ENCODE measurements around the gene INSIG1. TPM values are rescaled to one million over a fixed set of nuclear protein-coding genes. Genes with fewer than 3 reads are reported as not detected.
A peak's percentile ranks its signal among the peaks of the same experiment; 100 is the strongest.

Gene INSIG1
- total RNA-seq, 4 donors from 2014 or later: 17.5 to 79.4 (median 29.8) TPM

- Histone ChIP-seq H3K27me3 (no peaks in the 10 kb centered on the region), H3K4me1 (peaks cover 0 to 10% of the 10 kb centered on the region in 2 donors), H3K27ac (no peak overlapping the region), H3K36me3 (no peaks in the 10 kb centered on the region), H3K4me3 (replicated peaks in 1 of 3) (no peak overlapping the region), H3K9me3 (no peaks in the 10 kb centered on the region)
- 86 to 91% methylated on average over 14 of the region's 14 CpGs for WGBS, 2 donors
- intact Hi-C loops (cut with DNase I): no loop called here
- DNase-seq: no peak
- TF ChIP-seq, protein P1, sequence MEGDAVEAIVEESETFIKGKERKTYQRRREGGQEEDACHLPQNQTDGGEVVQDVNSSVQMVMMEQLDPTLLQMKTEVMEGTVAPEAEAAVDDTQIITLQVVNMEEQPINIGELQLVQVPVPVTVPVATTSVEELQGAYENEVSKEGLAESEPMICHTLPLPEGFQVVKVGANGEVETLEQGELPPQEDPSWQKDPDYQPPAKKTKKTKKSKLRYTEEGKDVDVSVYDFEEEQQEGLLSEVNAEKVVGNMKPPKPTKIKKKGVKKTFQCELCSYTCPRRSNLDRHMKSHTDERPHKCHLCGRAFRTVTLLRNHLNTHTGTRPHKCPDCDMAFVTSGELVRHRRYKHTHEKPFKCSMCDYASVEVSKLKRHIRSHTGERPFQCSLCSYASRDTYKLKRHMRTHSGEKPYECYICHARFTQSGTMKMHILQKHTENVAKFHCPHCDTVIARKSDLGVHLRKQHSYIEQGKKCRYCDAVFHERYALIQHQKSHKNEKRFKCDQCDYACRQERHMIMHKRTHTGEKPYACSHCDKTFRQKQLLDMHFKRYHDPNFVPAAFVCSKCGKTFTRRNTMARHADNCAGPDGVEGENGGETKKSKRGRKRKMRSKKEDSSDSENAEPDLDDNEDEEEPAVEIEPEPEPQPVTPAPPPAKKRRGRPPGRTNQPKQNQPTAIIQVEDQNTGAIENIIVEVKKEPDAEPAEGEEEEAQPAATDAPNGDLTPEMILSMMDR (IDR thresholded peaks at IDR 0.05): no peak
- TF ChIP-seq POLR2A (IDR thresholded peaks at IDR 0.05): no peak
Measured at GRCh38 chr7:155279787-155280445, 17.8 kb upstream of the INSIG1 start.

- TF ChIP-seq, protein P1 (IDR thresholded peaks at IDR 0.05): no peak
- TF ChIP-seq POLR2A (IDR thresholded peaks at IDR 0.05): no peak
- peaks cover 0 to 10% of the 10 kb centered on the region in 2 donors for H3K4me1 ChIP-seq
- no peaks in the 10 kb centered on the region for H3K27me3 ChIP-seq
- no peak overlapping the region for H3K27ac ChIP-seq
- 73 to 77% methylated on average over 13 of the region's 13 CpGs for WGBS, 2 donors
- DNase-seq: no peak
- no peak overlapping the region for H3K4me3 ChIP-seq (replicated peaks in 1 of 3)
- H3K36me3 ChIP-seq: no peaks in the 10 kb centered on the region
- intact Hi-C loops (cut with DNase I): no loop called here
- no peaks in the 10 kb centered on the region for H3K9me3 ChIP-seq
Measured at GRCh38 chr7:155280446-155281397, 17.0 kb upstream of the INSIG1 start.

DNA sequence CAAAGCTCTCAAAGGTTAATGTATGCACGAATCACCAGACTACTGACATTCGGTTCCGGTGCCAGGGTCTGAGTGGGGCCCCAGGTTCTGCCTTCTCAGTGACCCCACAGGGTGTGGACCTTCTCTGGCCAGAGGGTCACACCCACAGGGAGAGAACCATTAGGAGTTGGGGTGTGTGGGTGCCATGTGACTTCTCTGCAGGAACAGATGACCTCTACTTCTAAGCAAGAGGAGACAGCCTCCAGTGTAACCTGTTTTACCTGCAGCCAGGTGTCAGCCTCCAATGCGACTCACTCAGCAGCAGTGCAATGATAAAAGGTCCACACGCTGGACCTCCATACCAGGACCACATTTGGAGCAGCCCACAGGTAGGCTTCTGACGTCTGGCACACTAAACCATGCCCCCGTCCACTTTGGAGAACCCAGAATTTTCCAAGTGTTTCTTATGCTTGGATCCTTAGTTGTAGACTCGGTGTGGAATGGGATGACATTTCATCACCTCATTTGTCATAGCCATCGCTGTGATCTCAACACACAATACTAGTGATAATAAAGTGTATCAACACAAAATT, 16.2 kb upstream of the INSIG1 start:
- intact Hi-C loops (cut with DNase I): no loop called here
- Histone ChIP-seq H3K27me3 (no peaks in the 10 kb centered on the region), H3K9me3 (no peaks in the 10 kb centered on the region), H3K4me1 (peaks cover 0 to 10% of the 10 kb centered on the region in 2 donors), H3K4me3 (replicated peaks in 1 of 3) (no peak overlapping the region), H3K36me3 (no peaks in the 10 kb centered on the region), H3K27ac (no peak overlapping the region)
- WGBS, 2 donors: 92 to 95% methylated on average over 9 of the region's 9 CpGs
- DNase-seq: no peak
- TF ChIP-seq POLR2A (IDR thresholded peaks at IDR 0.05): no peak
- TF ChIP-seq, protein P1 (IDR thresholded peaks at IDR 0.05): no peak

DNA sequence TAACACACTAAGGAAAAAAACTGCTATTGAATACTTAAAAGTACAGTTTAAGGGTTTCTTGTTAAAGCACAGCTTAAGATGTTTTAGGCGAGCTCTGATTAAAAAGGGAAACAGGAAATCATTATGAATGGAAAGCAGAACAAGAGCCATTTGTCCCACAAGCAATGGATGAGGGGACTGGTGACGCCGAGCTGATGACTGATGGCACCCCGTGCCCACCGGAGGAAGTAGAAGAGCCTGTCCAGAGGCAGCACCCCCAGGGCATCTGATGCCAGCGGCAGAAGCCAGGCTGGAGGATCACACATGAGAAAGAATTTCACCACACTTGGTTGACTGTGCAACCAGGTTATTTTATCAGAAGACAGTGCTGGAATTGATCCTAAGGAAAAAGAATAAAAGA, 15.0 kb upstream of the INSIG1 start:
- Histone ChIP-seq H3K27me3 (no peaks in the 10 kb centered on the region), H3K27ac (no peak overlapping the region), H3K36me3 (no peaks in the 10 kb centered on the region), H3K4me1 (peaks cover 0 to 10% of the 10 kb centered on the region in 2 donors), H3K4me3 (replicated peaks in 1 of 3) (no peak overlapping the region), H3K9me3 (no peaks in the 10 kb centered on the region)
- DNase-seq: peak in 1 of 2 donors; percentile 10
- WGBS, 2 donors: 38 to 42% methylated on average over 6 of the region's 6 CpGs
- TF ChIP-seq POLR2A (IDR thresholded peaks at IDR 0.05): no peak
- TF ChIP-seq, protein P1 (IDR thresholded peaks at IDR 0.05): no peak
- intact Hi-C loops (cut with DNase I): no loop called here
